HG03175 (cell line): Measurements from ENCODE around the gene GUCY1A2.

Source experiments
- ATAC-seq: cut with Tn5 transposase; IDR thresholded peaks from one replicate; pipeline ENCODE4 v1.9.1; 2021; ENCODE audit warnings: mild to moderate bottlenecking, moderate library complexity; ENCODE audit not compliant: unreplicated experiment

Gene GUCY1A2

DNA sequence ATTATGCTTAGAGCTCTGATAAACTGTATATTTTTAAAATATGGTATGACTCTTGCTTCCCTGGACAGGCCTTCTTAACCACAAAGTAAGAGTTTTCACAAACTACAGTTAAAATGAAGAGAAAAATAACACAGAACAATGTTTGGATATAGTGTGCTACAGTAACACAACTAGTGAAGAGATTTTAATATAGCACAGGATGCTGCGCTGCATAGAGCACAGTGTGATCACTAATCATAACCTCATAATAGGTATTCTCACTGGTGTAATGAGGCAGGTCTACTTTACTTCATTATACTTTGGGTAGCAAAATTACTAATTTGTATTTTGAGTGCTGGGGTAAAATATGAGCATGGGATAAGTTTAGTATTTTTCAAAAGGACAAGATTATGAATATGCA lies 256.5 kb downstream of the GUCY1A2 start:
- no peak for ATAC-seq

DNA sequence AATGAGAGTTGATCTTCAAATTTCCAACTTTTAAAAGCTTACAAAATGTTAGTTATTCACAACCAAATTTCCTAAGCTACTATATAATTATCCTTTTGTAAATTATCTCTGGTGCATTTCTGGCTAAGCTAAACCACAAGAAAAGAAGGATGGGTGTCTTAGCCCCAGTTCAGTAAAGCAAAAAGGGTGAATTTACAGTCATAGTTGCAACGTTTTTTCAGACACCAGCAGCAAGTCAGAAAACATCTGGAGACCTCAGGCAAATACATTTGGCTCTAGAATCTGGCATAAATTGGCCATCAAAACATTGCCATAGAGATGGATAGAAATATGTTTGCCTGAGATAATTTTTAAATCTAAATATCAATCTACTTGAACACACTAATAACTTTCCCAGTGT lies 257.0 kb downstream of the GUCY1A2 start:
- no peak for ATAC-seq

DNA sequence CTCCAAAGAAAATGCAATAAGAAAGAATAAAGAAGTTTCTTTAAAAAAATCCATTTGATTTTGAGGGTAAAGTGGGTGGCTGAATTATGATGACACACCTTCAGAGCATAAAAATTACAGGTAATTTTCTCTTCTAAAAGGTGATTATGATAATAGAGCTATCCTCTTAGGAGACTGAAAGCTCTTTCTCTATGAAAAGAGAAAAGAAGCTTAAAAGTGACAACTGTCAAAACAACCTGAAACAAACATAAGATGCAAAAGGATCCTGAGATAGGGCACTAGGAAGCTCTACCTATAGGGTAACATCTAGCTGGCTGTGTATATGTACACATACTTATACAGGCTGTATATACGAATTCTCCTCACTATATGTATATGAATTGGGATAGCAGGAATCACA lies 270.2 kb downstream of the GUCY1A2 start:
- ATAC-seq, result no peak

DNA sequence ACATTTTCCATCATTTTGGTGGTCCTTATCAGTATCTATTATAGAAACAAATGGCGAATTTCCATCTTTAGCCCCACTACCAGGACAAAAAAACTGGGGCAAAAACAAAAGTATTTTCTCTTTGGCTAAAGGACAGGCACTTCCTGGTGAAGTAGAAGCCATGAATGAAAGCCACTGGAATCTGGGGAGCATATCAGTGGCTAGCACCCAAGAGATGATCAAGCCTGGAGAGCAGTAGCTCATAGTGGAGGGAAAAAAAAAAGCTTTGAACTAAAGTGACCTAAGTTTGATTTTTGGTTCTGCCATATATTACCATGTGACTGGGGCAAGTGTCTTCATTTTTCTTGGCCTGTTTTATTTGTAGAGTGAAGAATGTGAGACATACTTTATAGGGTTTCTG lies 272.3 kb downstream of the GUCY1A2 start:
- no peak for ATAC-seq

DNA sequence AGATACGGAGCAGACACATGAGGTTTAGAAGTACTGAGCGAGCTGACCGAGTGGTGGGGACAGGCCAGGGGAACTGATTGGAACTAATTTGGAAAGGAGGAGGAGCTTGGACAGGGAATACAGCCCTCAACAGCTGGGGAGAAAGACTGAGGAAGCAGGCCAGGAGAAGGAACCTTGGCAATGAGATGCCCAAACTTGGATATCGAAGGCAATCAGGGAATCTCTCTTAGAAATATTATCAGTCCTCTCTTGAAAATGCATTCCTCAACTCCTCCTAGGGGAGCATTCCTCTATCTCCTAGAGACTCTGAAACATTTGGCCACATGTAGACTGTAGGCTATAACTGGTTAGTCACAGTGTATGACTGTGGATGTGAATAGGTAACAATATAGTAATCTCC lies 284.6 kb downstream of the GUCY1A2 start:
- no peak for ATAC-seq

DNA sequence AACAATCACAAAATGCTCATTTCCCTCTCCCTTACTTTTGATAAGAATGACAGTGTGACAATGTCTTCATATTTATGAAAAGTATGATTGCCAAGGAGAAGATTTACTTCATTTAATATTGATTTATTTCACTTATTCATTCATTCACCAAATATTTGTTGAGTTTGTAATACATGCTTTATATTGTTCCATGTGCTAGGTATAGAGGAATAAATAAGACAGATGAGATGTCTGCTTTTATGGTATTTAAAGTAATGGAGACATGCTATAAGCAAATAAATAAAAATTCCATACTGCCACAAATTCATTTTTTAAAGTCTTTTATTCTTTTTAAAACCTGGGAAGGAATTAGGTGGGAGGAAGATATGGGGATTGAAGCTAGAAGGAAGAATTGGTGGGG lies 289.4 kb downstream of the GUCY1A2 start:
- no peak for ATAC-seq

DNA sequence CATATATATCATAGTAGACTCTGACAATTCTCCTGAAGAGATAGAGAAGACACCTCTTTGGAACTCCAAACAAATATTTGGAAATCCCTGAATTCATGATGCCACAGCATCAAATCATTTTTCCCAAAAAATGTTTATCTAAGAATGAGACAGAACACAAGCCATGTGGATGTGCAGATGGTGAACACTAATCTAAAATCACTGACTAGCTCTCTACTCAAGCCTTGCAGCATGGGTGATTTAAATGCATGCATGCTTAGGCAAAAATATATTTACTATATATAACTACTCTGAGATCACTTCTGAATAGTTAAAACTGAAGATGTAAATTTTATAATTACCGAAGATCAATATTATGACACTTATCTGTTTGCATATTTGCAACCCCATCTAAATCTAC lies 289.9 kb downstream of the GUCY1A2 start:
- no peak for ATAC-seq

DNA sequence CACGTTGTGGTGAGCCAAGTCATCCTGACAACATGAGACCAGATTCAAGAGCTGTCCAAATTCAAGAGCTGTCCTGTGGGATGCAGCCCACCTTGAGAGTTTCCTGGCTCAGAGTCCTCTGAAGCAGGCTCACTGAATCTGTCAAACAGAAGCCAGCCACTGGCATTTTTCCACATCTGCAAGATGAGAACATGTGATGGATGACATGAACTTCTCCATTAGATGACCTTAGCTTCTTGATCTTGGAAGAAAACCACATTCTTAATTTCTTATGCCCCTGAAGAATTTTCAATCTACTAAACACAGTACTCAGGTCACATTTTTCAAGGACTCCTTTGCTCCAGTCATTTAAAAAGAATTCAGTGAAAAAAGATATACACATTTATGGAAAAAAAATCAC lies 291.0 kb downstream of the GUCY1A2 start:
- no peak for ATAC-seq

DNA sequence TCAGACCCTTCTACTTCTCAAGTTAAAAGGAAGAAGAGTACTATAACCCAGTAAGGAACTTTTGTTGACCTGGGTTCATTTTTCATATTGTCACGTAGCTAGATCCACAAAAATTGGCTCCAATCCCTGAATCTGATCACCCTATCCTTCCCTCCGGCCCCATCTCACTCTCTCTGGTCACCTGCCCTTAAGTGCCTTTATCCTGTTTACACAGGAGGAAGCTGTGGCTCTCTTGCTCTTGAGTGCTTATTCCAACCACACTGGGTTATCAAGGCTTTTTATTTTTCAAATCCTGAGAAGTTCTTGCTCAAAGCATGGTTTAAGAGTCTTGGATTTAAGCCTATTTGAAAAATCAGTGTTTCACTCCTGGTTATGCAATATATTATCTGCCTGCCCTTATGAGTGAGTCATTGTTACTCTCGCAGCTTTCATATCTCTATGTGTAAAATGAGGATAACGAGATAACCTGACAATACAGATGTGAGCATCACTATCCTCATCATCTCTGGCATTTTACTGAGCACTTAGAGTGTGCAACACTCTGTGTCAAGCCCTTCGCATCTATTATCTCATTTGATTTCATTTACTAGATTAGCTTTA lies 293.9 kb downstream of the GUCY1A2 start:
- no peak for ATAC-seq

DNA sequence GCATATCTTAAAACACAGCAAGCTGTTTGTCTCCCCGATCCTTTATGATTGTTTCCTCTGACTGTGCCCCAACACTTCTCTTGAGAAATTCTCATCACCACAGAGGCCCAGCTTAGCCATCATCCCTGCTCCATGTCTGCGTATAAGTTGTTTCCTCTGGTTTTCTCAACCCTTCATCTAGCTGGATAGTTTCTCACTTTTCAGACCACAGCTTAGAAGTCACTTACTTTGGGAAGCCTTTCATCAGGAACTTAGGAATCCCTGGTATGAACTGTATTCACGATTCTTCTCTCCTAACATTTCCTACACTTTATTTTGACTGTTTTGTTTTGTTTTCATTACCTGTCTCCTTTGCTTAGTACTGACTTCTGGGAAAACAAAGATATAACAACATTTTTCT lies 295.2 kb downstream of the GUCY1A2 start:
- no peak for ATAC-seq

DNA sequence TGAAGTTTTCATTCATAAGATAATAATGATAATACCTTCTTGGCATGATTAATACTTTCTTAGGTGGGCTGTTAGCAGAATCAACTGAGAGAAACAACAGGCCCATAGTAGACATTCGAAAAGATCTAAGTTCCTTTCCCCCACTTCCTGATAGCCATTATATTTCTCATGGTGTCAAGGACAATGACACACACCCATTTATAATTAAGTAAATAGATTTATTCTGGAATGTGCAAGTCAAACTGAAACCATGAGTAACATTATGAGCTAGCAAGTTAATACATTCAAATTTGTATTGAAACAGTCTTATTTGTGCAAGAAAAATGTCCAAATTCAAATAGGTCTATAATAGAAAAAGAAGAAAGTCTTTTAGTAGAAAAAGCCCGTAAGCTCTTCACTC lies 301.1 kb downstream of the GUCY1A2 start:
- no peak for ATAC-seq

DNA sequence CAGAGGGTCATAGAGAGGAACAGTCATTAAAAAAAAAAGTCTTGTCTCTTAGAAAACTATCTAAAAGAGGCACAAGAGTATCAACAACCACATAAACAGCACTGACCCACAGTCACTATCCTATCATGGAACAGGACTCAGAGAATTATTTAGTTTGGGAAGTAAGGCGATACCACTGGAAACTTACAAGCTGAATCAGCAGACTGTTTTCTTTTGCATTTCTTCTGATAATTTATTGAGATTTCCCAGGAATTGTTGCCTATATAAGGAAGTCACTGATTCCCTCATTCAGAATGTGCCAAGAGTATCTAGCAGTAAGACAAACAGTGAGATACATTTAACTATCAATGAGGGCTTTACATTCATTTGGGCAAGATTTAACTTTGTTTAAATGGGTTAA lies 304.1 kb downstream of the GUCY1A2 start:
- no peak for ATAC-seq

DNA sequence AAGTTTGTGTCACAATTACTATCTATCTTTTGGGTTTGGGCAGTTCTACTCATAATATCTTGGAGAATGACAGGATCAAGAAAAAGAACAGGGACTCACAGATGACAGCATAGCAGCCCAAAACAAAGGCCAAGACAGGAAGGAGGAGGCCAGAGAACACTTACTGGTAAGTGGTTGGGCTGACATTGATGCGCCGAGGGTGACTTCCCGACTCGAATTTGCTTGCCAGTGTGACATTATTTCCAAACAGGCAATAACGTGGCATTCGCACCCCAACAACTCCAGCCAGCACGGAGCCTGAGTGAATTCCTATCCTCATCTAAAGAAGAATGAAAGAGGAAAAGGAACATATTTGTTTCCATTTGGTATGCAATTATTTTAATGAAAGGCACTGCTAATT lies 309.9 kb downstream of the GUCY1A2 start:
- no peak for ATAC-seq

DNA sequence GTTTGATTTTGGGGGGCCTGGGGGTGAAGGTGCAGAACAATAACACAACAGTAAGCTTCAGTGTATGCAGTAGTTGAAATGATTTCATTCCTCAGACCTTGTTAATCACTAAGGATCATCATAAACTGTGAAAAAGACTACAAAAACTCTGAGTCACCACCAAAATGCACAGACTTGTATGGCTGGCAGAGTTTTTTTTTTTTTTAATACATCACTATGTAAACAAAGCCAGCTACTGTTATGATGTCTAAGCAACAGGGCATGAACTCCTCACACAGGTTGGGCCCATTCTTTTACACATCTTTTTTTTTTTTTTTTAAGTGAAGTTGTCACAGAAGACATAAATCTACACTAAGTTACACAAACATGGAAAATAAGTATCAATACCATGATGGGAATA lies 311.9 kb downstream of the GUCY1A2 start:
- no peak for ATAC-seq

DNA sequence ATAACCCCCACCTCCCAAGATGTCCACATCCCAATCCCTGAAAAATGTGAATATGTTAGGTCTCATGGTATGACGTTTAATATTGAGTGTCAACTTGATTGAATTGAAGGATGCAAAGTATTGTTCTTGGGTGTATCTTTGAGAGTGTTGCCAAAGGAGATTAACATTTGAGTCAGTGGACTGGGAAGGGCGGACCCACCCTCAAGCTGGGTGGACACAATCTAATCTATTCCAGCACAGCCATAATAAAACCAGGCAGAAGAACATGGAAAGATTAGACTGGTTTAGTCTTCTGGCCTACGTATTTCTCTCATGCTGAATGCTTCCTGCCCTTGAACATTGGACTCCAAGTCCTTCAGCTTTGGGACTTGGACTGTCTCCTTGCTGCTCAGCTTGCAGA lies 315.5 kb downstream of the GUCY1A2 start:
- ATAC-seq, result no peak

DNA sequence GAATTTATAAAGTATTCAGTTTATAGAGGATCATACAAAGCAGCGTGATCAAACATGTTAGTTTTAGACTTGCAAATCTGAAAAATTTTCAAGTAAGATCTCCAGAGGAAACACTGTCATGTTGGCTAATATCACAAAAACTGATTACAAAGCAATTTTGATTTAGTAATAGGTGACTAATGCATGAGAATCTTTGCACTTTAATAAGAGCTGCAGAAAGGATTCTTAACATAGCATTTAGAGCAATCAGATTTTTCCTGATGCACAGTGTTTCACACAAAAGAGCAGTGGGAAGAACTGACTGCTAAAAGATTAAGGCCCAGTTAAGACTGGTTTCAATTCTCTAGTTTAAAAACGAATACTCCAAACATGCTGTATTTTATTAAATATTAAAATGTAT lies 321.2 kb downstream of the GUCY1A2 start:
- no peak for ATAC-seq

DNA sequence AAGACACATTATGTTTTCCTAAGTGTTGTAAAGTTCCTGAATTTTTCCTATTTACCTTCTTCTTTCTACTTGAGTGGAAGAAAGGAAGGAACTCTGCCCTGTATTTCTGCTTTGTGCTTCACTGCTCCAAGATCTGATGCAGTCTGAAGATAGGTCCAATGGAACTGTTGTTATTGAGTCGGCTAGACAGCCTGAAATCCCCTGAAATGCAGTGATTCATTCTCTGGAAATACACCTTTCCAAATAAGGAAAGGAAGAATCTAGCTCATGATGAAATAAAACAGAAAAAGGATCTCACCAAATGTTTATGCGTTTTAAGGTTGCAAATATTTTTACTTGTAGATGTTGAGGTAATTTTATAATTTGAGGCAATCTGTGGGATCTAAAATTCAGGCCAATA lies 322.8 kb downstream of the GUCY1A2 start:
- no peak for ATAC-seq

DNA sequence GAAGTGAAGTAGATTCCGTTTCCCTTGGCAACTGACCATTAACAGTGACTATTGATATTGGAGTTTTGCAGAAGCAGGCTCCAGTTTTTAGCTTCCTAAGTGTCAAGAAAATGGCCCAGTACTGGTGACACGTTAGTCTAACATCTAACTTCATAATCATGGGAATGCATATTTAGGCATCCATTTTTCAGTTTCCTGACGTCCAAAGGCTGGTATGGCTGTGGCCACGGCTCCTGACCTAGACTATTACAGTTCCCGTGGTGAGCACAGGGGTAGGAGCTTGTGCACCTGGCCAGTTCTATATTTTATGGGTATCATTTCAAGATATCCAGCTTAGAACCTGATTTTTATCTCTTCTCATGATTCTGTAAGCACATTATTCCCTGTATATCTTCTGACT lies 323.8 kb downstream of the GUCY1A2 start:
- no peak for ATAC-seq

DNA sequence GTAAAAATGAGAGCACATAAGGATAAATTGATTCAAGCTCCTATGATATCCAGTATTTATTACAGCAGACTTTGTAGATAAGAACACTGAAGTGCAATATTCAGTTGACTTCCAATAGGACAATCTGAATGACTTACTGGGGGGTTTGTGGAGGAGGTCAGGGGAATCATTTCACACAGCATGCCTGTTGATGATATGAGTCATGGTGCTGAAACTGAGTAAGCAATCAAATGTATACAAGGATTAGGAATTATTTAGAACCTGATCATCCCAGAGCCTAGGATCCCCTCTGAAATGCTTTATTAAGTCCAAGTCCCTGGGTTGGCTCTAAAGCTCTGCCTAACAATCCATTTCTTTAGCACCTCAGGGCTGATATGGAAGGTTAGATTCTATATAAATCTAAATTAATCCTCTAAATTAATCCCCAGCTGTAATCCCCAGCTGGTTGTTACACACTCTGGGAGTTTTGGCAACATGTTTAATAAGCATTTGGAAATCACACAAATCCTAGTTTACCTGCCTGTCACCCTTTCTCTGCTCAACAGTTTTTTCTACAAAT lies 326.4 kb downstream of the GUCY1A2 start:
- no peak for ATAC-seq

DNA sequence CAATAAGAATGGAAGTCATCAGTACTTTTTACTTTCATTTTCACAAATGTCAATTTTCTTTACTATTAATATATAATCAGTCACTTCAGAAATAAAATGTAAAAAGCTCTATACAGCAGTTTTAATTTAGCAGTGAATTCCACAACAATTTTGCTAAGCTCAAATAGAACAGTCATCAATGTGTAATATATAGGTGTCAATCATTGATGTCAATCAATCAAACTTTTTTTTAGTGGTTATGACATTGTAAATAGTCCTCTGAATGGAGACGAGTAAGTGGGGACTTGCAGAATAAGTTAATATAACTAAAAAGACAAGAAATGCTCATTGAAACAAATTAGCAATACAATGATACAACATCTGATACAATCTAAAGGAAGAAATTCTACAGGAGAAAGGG lies 327.4 kb downstream of the GUCY1A2 start:
- ATAC-seq, result no peak

DNA sequence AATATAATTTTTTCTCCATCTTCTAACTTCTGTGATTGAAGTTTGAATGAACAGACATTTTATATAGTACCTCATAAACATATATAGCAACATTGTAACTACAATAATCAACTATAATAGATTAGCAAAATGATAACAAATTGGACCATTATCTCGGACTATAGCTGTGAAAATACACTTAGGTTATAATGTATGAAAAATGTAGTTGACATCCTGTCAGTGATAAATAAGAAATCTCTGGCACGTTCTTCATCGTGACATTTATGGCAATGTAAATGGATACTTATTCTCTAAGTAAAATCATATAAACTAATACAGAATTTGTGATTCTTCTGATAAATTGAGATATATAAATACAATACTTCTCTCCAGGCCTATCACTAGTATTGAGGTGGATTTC lies 333.3 kb downstream of the GUCY1A2 start:
- no peak for ATAC-seq

DNA sequence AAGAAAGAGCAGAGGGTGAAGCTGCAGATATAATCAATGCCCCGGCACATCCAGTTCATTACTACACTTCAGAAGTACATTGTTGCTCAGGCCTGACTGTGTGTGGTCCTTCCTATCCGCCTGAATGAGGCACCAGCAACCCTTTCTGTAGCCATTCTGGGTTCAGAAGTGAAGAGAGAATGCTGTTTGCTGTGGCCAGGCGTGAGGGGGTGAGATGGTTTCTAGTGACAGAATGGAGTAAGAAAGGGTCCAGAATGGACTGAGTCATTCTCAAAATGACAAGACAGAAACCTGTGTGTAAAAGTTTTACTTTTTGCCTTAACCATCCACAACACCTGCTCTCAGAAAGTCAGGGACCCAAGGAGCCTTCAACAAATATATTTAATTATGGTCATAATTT lies 334.8 kb downstream of the GUCY1A2 start:
- ATAC-seq, result peak; percentile 55

DNA sequence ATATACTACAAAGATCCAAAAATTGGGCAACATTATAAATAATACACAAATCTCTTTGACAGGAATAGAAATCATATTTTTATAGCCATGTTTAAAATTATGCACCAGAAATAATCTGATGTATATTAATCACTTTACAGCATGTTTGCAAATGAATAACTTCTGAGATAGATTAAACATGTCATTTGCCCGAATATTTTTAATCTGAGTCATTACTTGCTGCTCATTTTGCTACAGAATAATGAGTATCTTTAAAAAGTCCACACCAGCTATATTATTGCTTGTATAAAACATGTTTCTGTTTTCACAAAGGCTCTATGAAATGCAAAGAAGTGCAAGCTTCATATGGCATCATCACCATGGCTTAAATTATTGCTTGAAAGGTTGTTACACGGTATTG lies 336.8 kb downstream of the GUCY1A2 start:
- ATAC-seq, result no peak
